Vagina (tissue), 2 donors: ENCODE data around the gene NSUN2.

Experiments used
- CTCF ChIP-seq, 3 experiments: fragments of 450-650 bp in 2 of 3; fragments of 200-600 bp in 1 of 3; sonication (generic) in 1 of 3; IDR thresholded peaks; one replicate each; pipeline ENCODE4 v1.5.1; 2017 to 2019; ENCODE audit warnings: antibody characterized with exemption in 3 of 3, mild to moderate bottlenecking in 2 of 3, moderate library complexity in 2 of 3
- POLR2A ChIP-seq, 2 donors: fragments of 450-650 bp; IDR thresholded peaks; one replicate each; pipeline ENCODE4 v1.6.1; 2017; ENCODE audit warnings: antibody characterized with exemption in 2 of 2, mild to moderate bottlenecking in 2 of 2, moderate library complexity in 2 of 2
- POLR2AphosphoS5 ChIP-seq, 2 donors: sonication (generic); formaldehyde crosslinking; IDR thresholded peaks; one replicate each; pipeline ENCODE4 v1.9.0; 2017; ENCODE audit warnings: antibody characterized with exemption in 2 of 2, mild to moderate bottlenecking in 2 of 2, low read depth in 1 of 2; ENCODE audit not compliant: insufficient read depth in 1 of 2

GRCh38 chr5:6550628-6551027 lies 82.2 kb downstream of the NSUN2 start:
- no peak for TF ChIP-seq POLR2AphosphoS5 (IDR thresholded peaks at IDR 0.05; ENCODE audit: insufficient read depth in 1 of 2, low read depth in 1 of 2)
- TF ChIP-seq CTCF (IDR thresholded peaks at IDR 0.05), result no peak
- TF ChIP-seq POLR2A (IDR thresholded peaks at IDR 0.05), result no peak
